HepG2 (cell line): Measurements from ENCODE around the gene SMAP2. TPM values are rescaled to one million over a fixed set of nuclear protein-coding genes. Genes with fewer than 3 reads are reported as not detected.
A peak's percentile ranks its signal among the peaks of the same experiment; 100 is the strongest.

Experiments
- DNMT1 ChIP-seq: sonication (generic); formaldehyde crosslinking; IDR thresholded peaks from 2 replicates; pipeline ENCODE4 v1.5.1; 2020; ENCODE audit warnings: mild to moderate bottlenecking, missing genetic modification reagents
- EHMT2 ChIP-seq: fragments of 200-600 bp; sonication (generic); IDR thresholded peaks from 2 replicates; pipeline ENCODE4 v1.7.0; 2017; ENCODE audit warnings: antibody characterized with exemption, low read depth, low read length, borderline replicate concordance
- GATAD2A ChIP-seq: IDR thresholded peaks from 2 replicates; pipeline ENCODE4 v1.6.1; 2016
- HNF4G ChIP-seq, 2 experiments: sonication (generic) in 1 of 2; formaldehyde crosslinking in 1 of 2; IDR thresholded peaks; 2 replicates each; pipeline versions ENCODE4 v1.4.0 to v1.6.1; 2011 to 2020; ENCODE audit warnings: borderline replicate concordance in 2 of 2, low read depth in 2 of 2, mild to moderate bottlenecking in 2 of 2, low read length in 1 of 2, missing genetic modification reagents in 1 of 2, moderate library complexity in 1 of 2
- KLF11 ChIP-seq: IDR thresholded peaks from 2 replicates; pipeline ENCODE4 v1.6.1; 2016; ENCODE audit warnings: missing compliant biosample characterization
- KLF9 ChIP-seq: IDR thresholded peaks from 2 replicates; pipeline ENCODE4 v1.6.1; 2016; ENCODE audit warnings: low read depth
- MIER2 ChIP-seq: IDR thresholded peaks from 2 replicates; pipeline ENCODE4 v1.6.1; 2016; ENCODE audit warnings: missing biosample characterization, missing genetic modification reagents
- NR2F2 ChIP-seq: IDR thresholded peaks from 2 replicates; pipeline ENCODE4 v1.6.1; 2012; ENCODE audit warnings: low read depth, inconsistent platforms, borderline replicate concordance
- POGK ChIP-seq: sonication (generic); formaldehyde crosslinking; conservative IDR thresholded peaks from 2 replicates; pipeline ENCODE4 v1.8.0; 2022; ENCODE audit warnings: mild to moderate bottlenecking, moderate library complexity, missing genetic modification reagents
- PREB ChIP-seq: sonication (generic); formaldehyde crosslinking; IDR thresholded peaks from 2 replicates; pipeline ENCODE4 v1.4.0; 2020; ENCODE audit warnings: missing genetic modification reagents
- RELA ChIP-seq: sonication (generic); formaldehyde crosslinking; IDR thresholded peaks from 2 replicates; pipeline ENCODE4 v1.4.0; 2020; ENCODE audit warnings: missing genetic modification reagents
- SIN3A ChIP-seq: IDR thresholded peaks from 2 replicates; pipeline ENCODE4 v1.6.1; 2011; ENCODE audit warnings: low read depth, mild to moderate bottlenecking, control low read depth, low read length, borderline replicate concordance
- ZNF235 ChIP-seq: sonication (generic); formaldehyde crosslinking; IDR thresholded peaks from 2 replicates; pipeline ENCODE4 v1.8.1; 2023; ENCODE audit warnings: mild to moderate bottlenecking, missing genetic modification reagents, borderline replicate concordance
- ZNF546 ChIP-seq: sonication (generic); formaldehyde crosslinking; conservative IDR thresholded peaks from 2 replicates; pipeline ENCODE4 v1.8.1; 2023; ENCODE audit warnings: mild to moderate bottlenecking, missing genetic modification reagents
- ZNF614 ChIP-seq: IDR thresholded peaks from 2 replicates; pipeline ENCODE4 v1.6.1; 2018; ENCODE audit warnings: missing biosample characterization, missing genetic modification reagents, inconsistent platforms, borderline replicate concordance
- ZNF660 ChIP-seq: sonication (generic); formaldehyde crosslinking; IDR thresholded peaks from 2 replicates; pipeline ENCODE4 v1.5.1; 2020; ENCODE audit warnings: mild to moderate bottlenecking, low read depth, missing genetic modification reagents, borderline replicate concordance
- ZNF687 ChIP-seq: sonication (generic); formaldehyde crosslinking; IDR thresholded peaks from 2 replicates; pipeline ENCODE4 v1.5.1; 2020; ENCODE audit warnings: mild to moderate bottlenecking, missing genetic modification reagents, moderate library complexity
- ZNF790 ChIP-seq: sonication (generic); formaldehyde crosslinking; IDR thresholded peaks from 2 replicates; pipeline ENCODE4 v1.8.0; 2022; ENCODE audit warnings: missing genetic modification reagents, mild to moderate bottlenecking, borderline replicate concordance
- ZUFSP ChIP-seq: sonication (generic); formaldehyde crosslinking; IDR thresholded peaks from 2 replicates; pipeline ENCODE4 v1.9.0; 2021; ENCODE audit warnings: missing genetic modification reagents, mild to moderate bottlenecking, borderline replicate concordance
- polyA plus RNA-seq, 8 experiments: library from polyadenylated mRNA; depleted of rRNA in 3 of 8; stranded (reverse) in 7 of 8; unstranded in 1 of 8; fragments of >200 nt; fragmentation: Illumina TruSeq in 4 of 8; extraction: Trizol in 4 of 8; gene quantifications; 2 replicates each; pipeline versions ENCODE4 v1.2.1 to v1.2.3, GENCODE V29; 2011 to 2016; ENCODE audit warnings: low read depth in 4 of 8, missing spikeins in 1 of 8, mixed read lengths in 1 of 8; ENCODE audit not compliant: insufficient read depth in 1 of 8
- total RNA-seq, 5 experiments: library from RNA; depleted of rRNA; stranded (reverse); fragments of >200 nt; fragmentation: Illumina TruSeq; extraction: Trizol; gene quantifications; 2 replicates each; pipeline ENCODE4 v1.2.3, GENCODE V29; 2016; ENCODE audit warnings: low read depth in 1 of 5

Gene SMAP2
- total and polyA plus RNA-seq, 2 of the 13 experiments (the other 11 are each of a cell fraction or from before 2014, with no cell fraction given), result 19.0 to 22.3 TPM

GRCh38 chr1:40414331-40414730, 40.8 kb downstream of the SMAP2 start (continued):
- no peak for TF ChIP-seq KLF9 (CRISPR knock-in tag)
- TF ChIP-seq KLF11 (CRISPR knock-in tag), result no peak
- TF ChIP-seq PREB, result no peak
- no peak for TF ChIP-seq ZNF687 (CRISPR knock-in tag)
- TF ChIP-seq POGK (CRISPR knock-in tag), result no peak
- no peak for TF ChIP-seq RELA (CRISPR knock-in tag)
- no peak for TF ChIP-seq DNMT1
- TF ChIP-seq SIN3A, result no peak
- TF ChIP-seq EHMT2, result no peak
- no peak for TF ChIP-seq ZNF614
- TF ChIP-seq ZNF546, result no peak
- no peak for TF ChIP-seq ZUFSP
- no peak for TF ChIP-seq ZNF660 (CRISPR knock-in tag)
- peak; percentile 73; the same call in 1 of the 2 replicates for TF ChIP-seq NR2F2
- TF ChIP-seq HNF4G (IDR thresholded peaks at IDR 0.05; ENCODE audit: borderline replicate concordance, low read depth, low read length), result peak; percentile 23
- no peak for TF ChIP-seq HNF4G (CRISPR knock-in tag; IDR thresholded peaks at IDR 0.05; ENCODE audit: borderline replicate concordance, low read depth)
- no peak for TF ChIP-seq MIER2 (CRISPR knock-in tag)
- TF ChIP-seq GATAD2A (CRISPR knock-in tag), result peak; percentile 16; the same call in 1 of the 2 replicates
- no peak for TF ChIP-seq ZNF235 (CRISPR knock-in tag)
- no peak for TF ChIP-seq ZNF790 (CRISPR knock-in tag)
